Activated T-cell treated with anti-CD3 and anti-CD28 coated beads, Interleukin-2, amount 50 U/mL, for 4 hours (primary cell): ENCODE measurements around the gene TLR7. TPM values are rescaled to one million over a fixed set of nuclear protein-coding genes. Genes with fewer than 3 reads are reported as not detected.

Source experiments
- ATAC-seq, 2 donors: fragments of 200-7000 bp; cut with Tn5 transposase; one replicate each; pipeline ENCODE4 v1.10.0; 2021
- DNase-seq: peaks from one replicate; pipeline ENCODE4 v3.0.0-alpha.2; 2020
- H3K27me3 Mint-ChIP-seq: one replicate; pipeline ENCODE4 v1.8.0; 2021; ENCODE audit warnings: low read depth, mixed read lengths
- H3K36me3 Mint-ChIP-seq: one replicate; pipeline ENCODE4 v1.8.0; 2022; ENCODE audit warnings: mixed read lengths; ENCODE audit not compliant: insufficient read depth
- H3K4me1 Mint-ChIP-seq: one replicate; pipeline ENCODE4 v1.8.0; 2021; ENCODE audit warnings: low read depth, mixed read lengths
- H3K4me3 Mint-ChIP-seq: one replicate; pipeline ENCODE4 v1.8.0; 2021; ENCODE audit warnings: mild to moderate bottlenecking, moderate library complexity, mixed read lengths
- H3K9me3 Mint-ChIP-seq: one replicate; pipeline ENCODE4 v1.8.0; 2021; ENCODE audit warnings: mixed read lengths
- total RNA-seq, 3 donors: library from RNA; stranded (reverse); gene quantifications; one replicate each; pipeline ENCODE4 v1.2.1, GENCODE V29; 2021

Gene TLR7
- total RNA-seq, 3 donors from 2014 or later = 0.24 TPM; not detected in 2

GRCh38 chrX:12899506-12899905 lies 32.6 kb downstream of the TLR7 start:
- Mint-ChIP-seq H3K4me3 (no peak overlapping the region), H3K9me3 (no peaks in the 10 kb centered on the region), H3K27me3 (peaks cover 2% of the 10 kb centered on the region), H3K4me1 (peaks cover 5% of the 10 kb centered on the region), H3K36me3 (no peaks in the 10 kb centered on the region)
- ATAC-seq (no peak), DNase-seq (no peak)

DNA sequence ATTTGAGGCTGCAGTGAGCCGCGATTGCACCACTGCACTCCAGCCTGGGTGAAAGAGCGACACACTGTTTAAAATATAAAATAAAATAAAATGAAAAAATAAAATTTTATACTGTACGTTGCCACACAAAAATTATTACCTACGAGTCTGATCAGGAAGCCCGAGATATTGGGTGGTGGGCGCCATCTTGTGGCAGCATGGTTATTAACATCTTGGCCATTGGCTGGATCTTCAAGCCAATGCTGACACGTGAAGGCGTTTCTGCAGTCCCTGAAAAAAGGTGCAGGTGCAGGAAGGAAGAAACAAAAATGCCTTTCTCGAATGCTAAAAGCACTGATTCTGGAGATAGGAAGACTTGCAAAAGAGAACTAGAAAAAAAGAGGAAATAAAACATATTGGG lies 34.6 kb downstream of the TLR7 start:
- DNase-seq = peak; percentile 60
- ATAC-seq = peak in 1 of 2 donors; percentile 48
- H3K9me3 Mint-ChIP-seq = no peaks in the 10 kb centered on the region
- no peaks in the 10 kb centered on the region for H3K36me3 Mint-ChIP-seq
- peaks cover 5% of the 10 kb centered on the region for H3K4me1 Mint-ChIP-seq
- H3K27me3 Mint-ChIP-seq = peaks cover 2% of the 10 kb centered on the region
- no peak overlapping the region for H3K4me3 Mint-ChIP-seq

GRCh38 chrX:12903646-12904045 lies 36.8 kb downstream of the TLR7 start:
- no peaks in the 10 kb centered on the region for H3K9me3 Mint-ChIP-seq
- no peaks in the 10 kb centered on the region for H3K36me3 Mint-ChIP-seq
- ATAC-seq (no peak), DNase-seq (no peak)
- H3K4me3 Mint-ChIP-seq = no peak overlapping the region
- peaks cover 2% of the 10 kb centered on the region for H3K27me3 Mint-ChIP-seq
- peaks cover 5% of the 10 kb centered on the region for H3K4me1 Mint-ChIP-seq

GRCh38 chrX:12906046-12906761 lies 39.3 kb downstream of the TLR7 start, which contains the start of gene TLR8:
Gene TLR8 (plus strand): TSS chrX:12906620. CDS start chrX:12906707, 87 bp downstream.
- ATAC-seq (no peak), DNase-seq (no peak)
- peaks cover 8% of the 10 kb centered on the region for H3K4me1 Mint-ChIP-seq
- peaks cover 2% of the 10 kb centered on the region for H3K27me3 Mint-ChIP-seq
- no peak within 1 kb of the TSS for H3K4me3 Mint-ChIP-seq
- no peaks in the 10 kb centered on the region for H3K36me3 Mint-ChIP-seq
- H3K9me3 Mint-ChIP-seq = no peaks in the 10 kb centered on the region

DNA sequence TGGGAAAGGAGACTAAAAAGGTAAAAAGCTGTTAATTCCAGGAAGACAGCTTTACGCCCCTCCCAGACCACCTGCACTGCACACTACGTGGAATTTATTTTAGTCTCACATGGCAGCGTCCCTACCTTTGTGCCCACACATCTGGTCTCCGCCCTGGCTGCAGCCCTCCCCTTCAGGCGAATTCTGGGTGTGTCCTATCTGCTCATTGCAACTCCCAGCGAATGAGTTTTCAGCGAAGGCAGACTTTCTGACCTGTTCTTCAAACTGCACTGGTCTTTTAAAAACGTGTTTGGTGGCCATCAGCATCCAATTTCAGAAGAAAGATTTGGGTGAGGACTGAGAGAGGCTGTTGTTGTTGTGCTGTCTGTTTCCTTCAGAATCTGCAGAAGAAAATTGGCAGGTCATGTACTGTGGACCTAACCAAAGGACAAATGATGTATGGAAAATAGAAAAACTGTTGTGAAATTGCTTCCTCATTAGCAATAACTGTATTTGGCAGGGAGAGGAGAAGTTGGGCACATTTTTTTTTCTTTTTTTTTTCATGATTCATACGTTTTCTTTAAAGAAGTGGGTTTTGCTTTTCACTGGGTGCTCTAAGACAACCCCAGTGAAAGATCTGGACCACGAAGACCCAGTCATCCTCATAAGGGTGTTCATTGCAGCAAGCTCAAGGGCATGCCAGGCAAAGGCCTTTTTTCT lies 43.7 kb downstream of the TLR7 start:
- Mint-ChIP-seq H3K4me3 (no peak overlapping the region), H3K4me1 (peaks cover 12% of the 10 kb centered on the region), H3K9me3 (no peaks in the 10 kb centered on the region), H3K27me3 (no peaks in the 10 kb centered on the region), H3K36me3 (no peaks in the 10 kb centered on the region)
- ATAC-seq (peak in 1 of 2 donors; percentile 43), DNase-seq (no peak)

DNA sequence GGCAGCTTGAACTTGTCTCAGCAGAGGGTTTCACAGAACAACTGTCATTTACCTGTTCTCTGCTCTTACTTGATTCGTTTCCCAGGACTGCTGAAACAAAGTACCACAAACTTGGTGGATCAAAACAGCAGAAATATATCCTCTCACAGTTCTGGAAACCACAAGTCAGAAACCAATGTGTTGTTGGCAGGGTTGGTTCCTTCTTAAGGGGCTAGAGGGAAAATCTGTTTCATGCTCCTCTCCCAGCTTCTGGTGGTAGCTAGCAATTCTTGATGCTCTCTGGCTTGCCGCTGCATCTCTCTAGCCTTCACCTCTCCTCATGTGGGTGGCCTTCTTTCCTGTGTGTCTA lies 44.2 kb downstream of the TLR7 start:
- DNase-seq = no peak
- H3K27me3 Mint-ChIP-seq = no peaks in the 10 kb centered on the region
- H3K4me3 Mint-ChIP-seq = no peak overlapping the region
- peaks cover 12% of the 10 kb centered on the region for H3K4me1 Mint-ChIP-seq
- no peaks in the 10 kb centered on the region for H3K9me3 Mint-ChIP-seq
- peak in 1 of 2 donors; percentile 18 for ATAC-seq
- no peaks in the 10 kb centered on the region for H3K36me3 Mint-ChIP-seq

DNA sequence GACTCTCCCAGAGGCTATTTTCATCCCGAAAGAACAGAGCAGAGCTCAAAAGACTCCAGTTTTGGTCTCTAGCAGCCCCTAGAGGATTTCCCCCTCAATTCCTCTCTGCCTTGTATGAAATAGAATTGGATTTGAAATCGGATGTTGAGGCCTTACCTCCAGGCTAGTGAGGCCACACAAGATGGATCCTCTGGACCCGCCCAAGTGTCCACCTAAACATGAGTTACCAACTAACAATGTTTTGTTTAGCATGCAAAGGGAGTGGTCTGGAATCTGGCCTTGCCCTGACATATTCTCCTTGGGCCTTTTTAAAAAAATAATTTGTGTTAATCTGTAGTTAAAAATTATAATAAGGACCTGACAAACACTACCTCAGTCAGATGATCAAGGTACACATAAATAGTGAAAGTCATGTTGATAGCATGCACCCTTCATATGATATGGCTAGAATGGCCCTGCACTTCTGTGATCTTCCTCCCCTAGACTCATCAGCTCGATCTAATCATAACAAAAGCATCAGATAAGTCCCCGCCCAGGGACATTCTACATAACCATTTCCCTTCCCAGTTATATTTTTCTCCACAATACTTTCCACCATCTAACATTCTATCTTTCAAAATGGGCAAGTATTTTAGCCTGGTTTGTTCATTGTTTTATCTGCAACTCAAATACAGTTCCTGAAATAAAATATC lies 46.1 kb downstream of the TLR7 start:
- H3K27me3 Mint-ChIP-seq = no peaks in the 10 kb centered on the region
- no peaks in the 10 kb centered on the region for H3K9me3 Mint-ChIP-seq
- peaks cover 12% of the 10 kb centered on the region for H3K4me1 Mint-ChIP-seq
- H3K4me3 Mint-ChIP-seq = no peak overlapping the region
- no peak for DNase-seq
- ATAC-seq = no peak
- H3K36me3 Mint-ChIP-seq = no peaks in the 10 kb centered on the region

DNA sequence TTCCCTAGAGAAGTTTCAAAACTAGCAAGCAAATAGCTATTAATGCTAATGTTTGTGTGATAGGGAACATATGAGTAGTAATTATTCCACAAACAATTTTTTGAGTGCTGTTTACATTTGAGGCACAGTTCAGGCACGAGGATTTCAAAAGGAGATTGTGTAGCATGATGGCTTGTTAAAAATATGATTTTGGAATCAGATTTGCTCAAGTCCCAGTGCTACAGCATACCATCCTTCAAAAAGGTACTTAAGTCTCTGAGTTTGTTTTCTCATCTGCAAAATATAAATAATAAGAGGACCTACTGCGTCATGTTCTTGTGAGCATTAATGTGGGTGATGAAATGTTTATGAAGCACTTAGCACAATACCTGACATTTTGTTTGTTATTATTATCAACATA lies 50.9 kb downstream of the TLR7 start:
- H3K4me1 Mint-ChIP-seq = peaks cover 6% of the 10 kb centered on the region
- DNase-seq (no peak), ATAC-seq (no peak)
- no peaks in the 10 kb centered on the region for H3K36me3 Mint-ChIP-seq
- no peak overlapping the region for H3K4me3 Mint-ChIP-seq
- H3K9me3 Mint-ChIP-seq = no peaks in the 10 kb centered on the region
- peaks cover 8% of the 10 kb centered on the region for H3K27me3 Mint-ChIP-seq

GRCh38 chrX:12919051-12919450 lies 52.2 kb downstream of the TLR7 start:
- Mint-ChIP-seq H3K27me3 (peaks cover 8% of the 10 kb centered on the region), H3K9me3 (no peaks in the 10 kb centered on the region), H3K36me3 (no peaks in the 10 kb centered on the region), H3K4me1 (peaks cover 6% of the 10 kb centered on the region), H3K4me3 (no peak overlapping the region)
- no peak for DNase-seq
- peak in 1 of 2 donors; percentile 35 for ATAC-seq

GRCh38 chrX:12919620-12920019 lies 52.7 kb downstream of the TLR7 start:
- no peaks in the 10 kb centered on the region for H3K9me3 Mint-ChIP-seq
- no peak for ATAC-seq
- no peak overlapping the region for H3K4me3 Mint-ChIP-seq
- H3K36me3 Mint-ChIP-seq = no peaks in the 10 kb centered on the region
- DNase-seq = no peak
- peaks cover 6% of the 10 kb centered on the region for H3K4me1 Mint-ChIP-seq
- peaks cover 11% of the 10 kb centered on the region for H3K27me3 Mint-ChIP-seq

DNA sequence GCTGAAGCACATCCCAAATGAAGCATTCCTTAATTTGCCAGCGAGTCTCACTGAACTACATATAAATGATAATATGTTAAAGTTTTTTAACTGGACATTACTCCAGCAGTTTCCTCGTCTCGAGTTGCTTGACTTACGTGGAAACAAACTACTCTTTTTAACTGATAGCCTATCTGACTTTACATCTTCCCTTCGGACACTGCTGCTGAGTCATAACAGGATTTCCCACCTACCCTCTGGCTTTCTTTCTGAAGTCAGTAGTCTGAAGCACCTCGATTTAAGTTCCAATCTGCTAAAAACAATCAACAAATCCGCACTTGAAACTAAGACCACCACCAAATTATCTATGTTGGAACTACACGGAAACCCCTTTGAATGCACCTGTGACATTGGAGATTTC lies 54.1 kb downstream of the TLR7 start:
- H3K27me3 Mint-ChIP-seq = peaks cover 12% of the 10 kb centered on the region
- ATAC-seq = no peak

GRCh38 chrX:12921886-12922598 lies 55.2 kb downstream of the TLR7 start:
- ATAC-seq (no peak), DNase-seq (no peak)
- H3K36me3 Mint-ChIP-seq = no peaks in the 10 kb centered on the region
- H3K4me3 Mint-ChIP-seq = no peak overlapping the region
- H3K9me3 Mint-ChIP-seq = no peaks in the 10 kb centered on the region
- H3K4me1 Mint-ChIP-seq = peaks cover 6% of the 10 kb centered on the region
- peaks cover 12% of the 10 kb centered on the region for H3K27me3 Mint-ChIP-seq

More for the DNA sequence above, 54.1 kb downstream of the TLR7 start:
- Mint-ChIP-seq H3K36me3 (no peaks in the 10 kb centered on the region), H3K4me1 (peaks cover 6% of the 10 kb centered on the region), H3K4me3 (no peak overlapping the region), H3K9me3 (no peaks in the 10 kb centered on the region)
- DNase-seq = no peak

DNA sequence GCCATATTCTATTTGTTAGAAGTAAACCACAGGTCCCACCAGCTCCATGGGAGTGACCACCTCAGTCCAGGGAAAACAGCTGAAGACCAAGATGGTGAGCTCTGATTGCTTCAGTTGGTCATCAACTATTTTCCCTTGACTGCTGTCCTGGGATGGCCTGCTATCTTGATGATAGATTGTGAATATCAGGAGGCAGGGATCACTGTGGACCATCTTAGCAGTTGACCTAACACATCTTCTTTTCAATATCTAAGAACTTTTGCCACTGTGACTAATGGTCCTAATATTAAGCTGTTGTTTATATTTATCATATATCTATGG lies 55.7 kb downstream of the TLR7 start:
- ATAC-seq = no peak
- Mint-ChIP-seq H3K4me3 (no peak overlapping the region), H3K9me3 (no peaks in the 10 kb centered on the region), H3K36me3 (no peaks in the 10 kb centered on the region), H3K4me1 (peaks cover 6% of the 10 kb centered on the region), H3K27me3 (peaks cover 12% of the 10 kb centered on the region)
- no peak for DNase-seq

- Mint-ChIP-seq H3K9me3 (no peaks in the 10 kb centered on the region), H3K4me1 (no peaks in the 10 kb centered on the region), H3K36me3 (no peaks in the 10 kb centered on the region), H3K27me3 (peaks cover under 1% of the 10 kb centered on the region), H3K4me3 (no peak overlapping the region)
- ATAC-seq (peak in 1 of 2 donors; percentile 43), DNase-seq (no peak)
These were observed 62.8 kb downstream of the TLR7 start for GRCh38 chrX:12929701-12930100.
